RPMI7951 (cell line): ENCODE data around the gene CDCA3. TPM values are rescaled to one million over a fixed set of nuclear protein-coding genes. Genes with fewer than 3 reads are reported as not detected.

ENCODE experiments used
- DNase-seq: peaks from one replicate; pipeline ENCODE4 v3.0.0-alpha.2; 2012; ENCODE audit warnings: low read depth
- total RNA-seq: library from RNA; depleted of rRNA; stranded (reverse); fragments of >200 nt; shearing (Covaris generic); gene quantifications from 2 replicates; pipeline ENCODE4 v1.2.3, GENCODE V29; 2014

CDCA3 gene
- total RNA-seq, 1 experiment from 2014 or later, result 198 TPM

DNA sequence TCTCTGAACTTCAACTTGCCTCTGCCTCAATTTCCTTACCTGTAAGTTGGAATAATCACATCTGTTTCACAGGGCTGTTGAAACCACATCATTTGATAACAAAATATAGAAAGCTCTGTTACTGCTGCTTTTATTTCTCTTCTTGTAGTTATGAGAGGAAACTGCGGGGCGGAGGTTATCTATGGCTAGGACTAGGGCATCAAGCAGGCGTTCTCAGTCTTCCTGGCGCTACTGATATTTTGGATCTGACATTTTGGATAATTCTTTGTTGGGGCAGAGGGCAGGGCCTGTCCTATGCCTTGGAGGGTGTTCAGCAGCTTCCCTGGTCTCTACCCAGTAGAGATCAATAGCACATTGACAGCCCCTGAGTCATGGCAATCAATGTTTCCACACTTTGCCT is 19.0 kb downstream of the CDCA3 start:
- DNase-seq, result no peak

DNA sequence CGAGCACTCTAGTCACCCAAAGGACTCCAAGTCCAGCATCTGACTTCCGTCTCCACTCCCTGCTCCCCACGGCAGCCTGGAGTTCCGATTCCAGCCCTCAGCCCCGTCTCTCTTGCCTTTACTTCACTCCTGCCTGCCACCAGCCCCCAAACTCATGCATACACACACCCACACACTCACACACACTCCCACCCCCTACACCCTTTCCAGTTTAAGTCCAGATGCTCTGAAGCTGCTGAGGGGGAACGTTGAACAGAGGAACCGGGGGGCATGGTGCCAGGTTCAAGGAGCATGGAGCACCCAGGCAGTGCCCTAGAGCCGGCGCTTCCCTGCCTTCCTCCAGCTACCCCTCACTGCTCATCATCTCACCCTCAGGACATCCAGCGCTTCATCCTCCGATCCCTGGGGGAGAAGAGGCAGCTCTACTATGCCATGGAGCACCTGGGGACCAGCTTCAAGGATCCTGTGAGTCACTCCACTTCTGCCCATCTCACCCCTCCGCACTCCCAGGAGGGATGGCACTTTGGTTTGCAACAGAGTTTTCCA is 19.6 kb downstream of the CDCA3 start:
- DNase-seq, result no peak

DNA sequence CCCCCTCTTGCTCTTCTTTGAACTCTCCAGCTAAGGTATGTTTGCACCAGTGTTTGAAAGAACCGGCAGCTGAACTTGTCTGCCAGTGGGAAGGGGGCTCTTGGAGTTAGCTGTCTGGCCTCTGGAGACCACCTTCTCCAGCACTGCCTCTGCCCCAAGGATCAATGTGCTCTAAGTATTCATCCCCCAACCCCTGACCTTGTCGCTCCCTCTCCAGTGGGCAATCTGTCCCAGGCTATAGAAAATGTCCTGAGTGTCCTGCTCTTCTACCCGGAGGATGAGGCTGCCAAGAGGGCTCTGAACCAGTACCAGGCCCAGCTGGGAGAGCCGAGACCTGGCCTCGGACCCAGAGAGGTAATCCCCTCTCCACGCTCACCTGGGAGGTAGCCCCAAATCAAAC is 20.1 kb downstream of the CDCA3 start:
- DNase-seq, result no peak

DNA sequence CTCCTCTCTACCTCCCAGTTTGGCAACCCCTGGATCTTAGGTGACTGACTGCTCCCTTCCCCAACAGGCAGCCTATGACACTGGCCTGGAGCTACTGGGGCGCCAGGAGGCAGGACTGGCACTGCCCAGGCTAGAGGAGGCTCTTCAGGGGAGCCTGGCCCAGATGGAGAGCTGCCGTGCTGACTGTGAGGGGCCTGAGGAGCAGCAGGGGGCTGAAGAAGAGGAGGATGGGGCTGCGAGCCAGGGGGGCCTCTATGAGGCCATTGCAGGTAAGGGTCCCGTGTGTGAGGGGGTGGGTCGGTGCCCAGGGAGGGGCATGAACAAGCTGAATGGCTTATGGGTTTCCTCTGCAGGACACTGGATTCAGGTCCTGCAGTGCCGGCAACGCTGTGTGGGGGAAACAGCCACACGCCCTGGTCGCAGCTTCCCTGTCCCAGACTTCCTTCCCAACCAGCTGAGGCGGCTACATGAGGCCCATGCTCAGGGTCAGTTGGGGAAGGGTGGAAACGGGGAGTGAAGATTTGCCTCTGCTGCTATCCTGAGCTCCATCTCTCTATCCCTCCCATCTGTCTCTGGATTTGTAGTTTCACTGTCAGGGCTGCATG is 20.7 kb downstream of the CDCA3 start:
- no peak for DNase-seq

DNA sequence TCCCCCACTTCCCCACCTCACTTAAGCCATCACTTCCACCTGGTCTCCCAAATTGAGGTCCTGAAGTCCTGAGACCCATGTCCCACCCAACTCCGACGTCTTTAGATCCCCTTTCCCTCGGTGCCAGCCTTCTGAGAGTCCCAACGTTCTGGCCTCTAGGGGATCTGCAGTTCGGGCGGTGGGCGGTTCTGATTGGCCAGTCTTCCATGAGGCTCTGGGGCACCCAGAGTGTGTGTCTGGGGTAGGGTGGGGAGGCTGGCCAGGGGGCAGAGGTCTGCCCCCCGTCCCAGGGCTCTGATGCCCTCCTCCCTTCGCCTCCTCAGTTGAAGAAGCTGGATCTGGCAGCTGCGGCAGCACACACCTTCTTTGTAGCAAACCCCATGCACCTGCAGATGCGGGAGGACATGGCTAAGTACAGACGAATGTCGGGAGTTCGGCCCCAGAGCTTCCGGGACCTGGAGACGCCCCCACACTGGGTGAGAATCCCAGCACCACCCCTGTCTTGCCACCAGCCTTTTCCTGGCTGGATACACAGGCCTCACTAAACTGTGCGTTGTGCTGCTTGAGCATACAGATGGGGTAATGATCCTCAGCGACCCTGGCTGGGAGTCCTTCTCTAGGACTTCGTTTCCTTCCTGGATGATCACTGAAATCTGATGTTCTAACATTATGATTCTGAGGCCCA is 21.4 kb downstream of the CDCA3 start:
- peak; percentile 36 for DNase-seq

DNA sequence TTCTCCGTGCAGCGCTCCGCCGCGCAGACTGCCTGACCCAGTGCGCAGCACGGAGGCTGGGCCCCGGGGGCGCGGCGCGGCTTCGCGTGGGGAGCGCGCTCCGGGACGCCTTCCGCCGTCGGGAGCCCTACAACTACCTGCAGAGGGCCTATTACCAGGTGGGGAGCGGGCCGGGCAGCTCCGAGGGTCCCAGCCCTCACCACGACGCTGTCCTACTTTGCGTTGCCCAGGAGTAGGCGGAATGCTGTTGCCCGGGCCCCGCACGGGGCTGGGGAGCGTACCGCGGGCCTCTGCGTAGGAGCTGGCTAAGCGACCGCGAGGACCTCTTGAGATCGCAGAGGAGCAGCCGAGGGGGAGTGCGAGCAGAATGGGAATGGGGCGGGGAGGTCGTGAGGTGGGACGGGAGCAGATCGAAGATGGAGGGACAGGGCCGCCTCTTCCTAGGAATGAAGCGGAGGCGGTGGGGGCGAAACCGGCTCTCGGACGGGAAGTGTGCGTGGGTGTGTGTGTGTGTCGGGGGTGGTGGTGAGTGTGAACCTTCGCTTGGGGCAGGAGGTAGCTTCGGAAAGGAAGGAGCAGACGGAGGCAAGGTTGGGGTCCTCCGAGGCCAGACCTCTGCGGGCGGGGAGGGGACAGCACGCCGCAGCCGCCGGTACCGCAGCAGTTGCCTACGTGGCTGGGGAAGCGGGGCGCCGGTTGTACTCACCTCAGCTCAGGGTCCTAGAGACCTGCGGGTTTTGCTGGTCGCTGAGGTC is 22.1 kb downstream of the CDCA3 start:
- peak; percentile 34 for DNase-seq

DNA sequence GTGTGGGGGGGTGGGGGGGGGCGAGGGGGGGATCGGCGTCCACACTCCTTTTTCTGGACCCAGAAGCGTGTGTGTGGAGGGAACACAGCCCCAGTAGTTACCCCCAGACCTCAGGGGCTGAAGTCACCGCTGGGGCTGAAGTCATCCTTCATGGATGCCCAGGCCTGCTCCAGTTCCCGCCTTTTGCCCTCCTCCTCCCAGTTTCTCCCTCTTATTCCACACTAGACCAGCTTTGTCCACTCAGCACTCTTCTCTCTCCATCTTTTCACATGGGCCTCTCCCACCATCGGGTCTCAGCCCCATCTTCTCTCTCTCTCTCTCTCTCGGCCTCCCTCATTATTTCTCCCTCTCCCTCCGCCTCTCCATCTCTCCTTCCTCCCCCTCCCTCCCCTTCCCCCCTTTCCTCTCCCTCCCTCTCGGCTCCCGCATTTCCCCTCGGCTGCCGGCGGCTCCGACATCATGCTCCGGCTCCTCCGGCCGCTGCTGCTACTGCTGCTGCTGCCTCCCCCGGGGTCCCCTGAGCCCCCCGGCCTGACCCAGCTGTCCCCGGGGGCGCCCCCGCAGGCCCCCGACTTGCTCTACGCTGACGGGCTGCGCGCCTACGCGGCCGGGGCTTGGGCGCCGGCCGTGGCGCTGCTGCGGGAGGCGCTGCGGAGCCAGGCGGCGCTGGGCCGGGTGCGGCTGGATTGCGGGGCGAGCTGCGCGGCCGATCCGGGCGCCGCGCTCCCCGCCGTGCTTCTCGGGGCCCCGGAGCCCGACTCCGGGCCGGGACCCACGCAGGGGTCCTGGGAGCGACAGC is 22.9 kb downstream of the CDCA3 start, which contains the start of gene P3H3:
Gene P3H3, plus strand, starts transcription at position 426 of the 799 bp plus-strand sequence. Its CDS starts 34 bp downstream, at position 460.
- DNase-seq, result peak; percentile 48

DNA sequence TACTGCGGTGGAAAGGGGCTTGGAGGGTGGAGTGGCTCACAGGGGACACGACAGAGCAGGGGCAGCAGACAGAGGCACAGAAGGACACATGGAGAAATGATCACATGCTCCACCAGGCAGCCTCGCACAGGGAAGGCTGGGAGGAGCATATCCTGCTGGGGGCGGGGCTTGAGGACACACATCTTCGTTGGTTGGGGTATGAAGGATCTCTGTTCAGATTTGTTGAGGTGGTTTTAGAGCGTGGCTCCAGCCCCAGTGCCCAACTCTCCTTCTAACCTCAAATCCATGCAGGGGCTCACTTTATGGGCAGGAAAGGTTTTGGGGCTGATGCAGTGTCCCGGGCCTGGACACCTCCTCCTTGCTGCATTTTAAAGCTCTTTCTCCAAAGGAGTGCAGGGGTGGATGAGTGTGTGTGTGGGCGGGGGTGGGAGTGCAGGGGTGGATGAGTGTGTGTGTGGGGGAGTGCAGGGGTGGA is 23.6 kb downstream of the CDCA3 start:
- peak; percentile 80 for DNase-seq

DNA sequence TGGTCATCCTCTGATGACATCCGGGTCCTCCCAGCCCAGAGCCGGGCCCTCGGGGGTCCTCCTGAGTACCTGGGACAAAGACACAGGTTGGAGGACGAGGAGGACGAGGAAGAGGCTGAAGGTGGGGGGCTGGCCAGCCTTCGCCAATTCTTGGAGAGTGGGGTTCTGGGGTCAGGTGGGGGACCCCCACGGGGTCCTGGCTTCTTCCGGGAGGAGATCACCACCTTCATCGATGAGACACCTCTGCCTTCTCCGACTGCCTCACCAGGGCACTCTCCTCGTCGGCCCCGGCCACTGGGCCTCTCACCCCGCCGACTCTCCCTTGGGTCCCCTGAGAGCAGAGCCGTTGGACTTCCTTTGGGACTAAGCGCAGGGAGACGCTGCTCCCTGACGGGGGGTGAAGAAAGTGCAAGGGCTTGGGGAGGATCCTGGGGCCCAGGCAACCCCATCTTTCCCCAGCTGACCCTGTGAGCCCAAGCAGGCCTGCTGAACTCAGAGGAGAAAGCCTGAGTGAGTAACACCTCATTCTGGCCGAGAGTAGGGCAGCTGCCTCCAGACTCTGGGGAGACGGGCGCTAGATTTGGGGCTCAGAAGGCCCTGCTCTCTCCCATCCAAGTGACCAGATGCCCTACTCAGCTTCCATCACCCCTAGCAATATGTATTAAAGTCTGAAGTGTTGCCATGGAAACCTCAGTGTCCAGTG is 24.2 kb downstream of the CDCA3 start:
- DNase-seq, result no peak

DNA sequence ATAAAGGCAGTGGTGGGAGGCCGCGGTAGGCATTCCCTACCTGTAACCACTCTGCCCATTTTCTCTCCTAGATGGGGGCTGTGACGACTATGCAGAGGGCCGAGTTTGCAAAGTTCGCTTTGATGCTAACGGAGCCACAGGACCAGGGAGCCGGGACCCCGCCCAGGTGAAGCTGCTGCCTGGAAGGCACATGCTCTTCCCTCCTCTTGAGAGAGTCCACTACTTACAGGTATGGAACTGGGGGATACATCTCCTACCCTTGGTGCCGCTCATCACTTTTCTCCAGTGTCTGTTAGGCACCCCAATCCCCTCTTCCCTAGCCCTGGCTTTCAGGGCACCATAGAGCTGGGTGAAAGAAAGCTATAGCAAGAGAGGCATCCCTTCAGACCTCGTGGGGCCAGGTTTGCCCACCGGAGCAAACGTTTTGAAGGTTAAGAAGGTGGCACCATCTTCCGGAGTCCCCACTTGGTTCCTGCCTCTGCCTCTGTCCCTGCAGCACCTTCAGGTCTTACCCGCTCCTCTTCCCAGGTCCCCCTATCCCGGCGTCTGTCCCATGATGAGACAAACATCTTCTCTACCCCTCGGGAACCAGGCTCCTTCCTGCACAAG is 24.9 kb downstream of the CDCA3 start:
- DNase-seq, result no peak

DNA sequence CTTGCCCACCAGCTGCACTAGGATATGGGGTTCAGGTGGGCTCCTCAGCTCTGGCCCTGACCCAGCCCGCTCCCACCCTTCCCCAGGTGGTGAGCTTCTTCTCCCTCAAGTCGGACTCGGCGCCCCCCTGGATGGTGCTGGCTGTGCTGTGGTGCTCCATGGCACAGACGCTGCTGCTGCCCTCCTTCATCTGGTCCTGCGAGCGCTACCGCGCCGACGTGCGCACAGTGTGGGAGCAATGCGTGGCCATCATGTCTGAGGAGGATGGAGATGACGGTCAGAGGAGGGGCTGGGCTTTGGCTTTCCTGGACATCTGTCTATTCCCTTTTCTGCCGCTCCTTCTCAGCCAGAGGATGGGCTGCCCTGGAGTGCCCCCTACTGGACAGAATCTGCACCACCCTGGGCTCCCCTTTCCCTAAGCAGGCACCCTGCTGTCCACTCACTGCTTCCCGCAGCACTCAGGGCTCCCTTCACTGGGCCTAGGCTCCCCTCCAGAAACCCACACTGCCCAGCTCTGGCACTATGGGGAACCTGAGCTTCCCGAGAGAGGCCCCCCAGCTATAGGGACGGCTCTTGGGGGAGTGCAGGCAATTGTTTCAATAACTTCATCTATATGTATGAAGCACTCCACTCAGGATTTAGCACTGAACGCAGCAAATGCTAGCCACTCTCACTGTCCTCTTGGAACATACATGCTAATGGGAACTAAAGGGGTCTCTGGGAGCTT is 25.5 kb downstream of the CDCA3 start:
- peak; percentile 77 for DNase-seq

DNA sequence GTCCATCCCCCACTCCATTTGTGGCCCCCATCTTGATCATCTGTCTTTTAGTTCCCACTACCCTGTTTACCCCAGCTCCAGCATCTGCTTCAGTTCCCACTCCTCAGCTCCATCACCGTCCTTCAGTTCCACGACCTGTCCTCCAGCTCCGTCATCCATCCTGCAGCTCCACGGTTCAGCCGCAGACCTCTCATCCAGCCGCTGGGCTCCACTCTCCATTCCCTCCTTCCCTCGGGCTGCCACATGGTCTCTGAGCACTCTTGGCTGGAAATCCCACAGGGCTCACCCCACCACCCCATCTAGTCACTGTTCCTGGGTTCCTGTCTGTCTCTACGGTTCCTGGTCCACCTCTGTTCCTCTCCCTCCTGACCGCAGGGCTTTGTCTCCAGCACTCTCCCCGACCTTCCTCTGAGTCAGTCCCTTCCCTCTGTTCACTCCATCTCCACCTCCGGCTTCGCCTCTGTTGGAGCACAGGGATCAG is 26.1 kb downstream of the CDCA3 start:
- DNase-seq, result peak; percentile 46

DNA sequence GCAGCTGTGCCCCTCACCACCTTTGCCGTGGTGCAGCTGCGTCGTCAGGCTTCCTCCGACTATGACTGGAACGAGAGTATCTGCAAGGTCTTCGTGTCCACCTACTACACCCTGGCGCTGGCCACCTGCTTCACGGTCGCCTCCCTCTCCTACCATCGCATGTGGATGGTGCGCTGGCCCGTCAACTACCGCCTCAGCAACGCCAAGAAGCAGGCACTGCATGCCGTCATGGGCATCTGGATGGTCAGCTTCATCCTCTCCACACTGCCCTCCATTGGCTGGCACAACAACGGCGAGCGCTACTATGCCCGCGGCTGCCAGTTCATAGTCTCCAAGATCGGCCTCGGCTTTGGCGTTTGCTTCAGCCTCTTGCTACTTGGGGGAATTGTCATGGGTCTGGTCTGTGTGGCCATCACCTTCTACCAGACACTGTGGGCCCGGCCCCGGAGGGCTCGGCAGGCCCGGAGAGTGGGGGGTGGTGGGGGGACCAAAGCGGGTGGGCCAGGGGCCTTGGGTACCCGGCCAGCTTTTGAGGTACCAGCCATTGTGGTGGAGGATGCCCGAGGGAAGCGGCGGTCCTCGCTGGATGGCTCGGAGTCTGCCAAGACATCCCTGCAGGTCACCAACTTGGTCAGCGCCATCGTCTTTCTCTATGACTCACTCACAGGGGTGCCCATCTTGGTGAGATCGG is 26.9 kb downstream of the CDCA3 start:
- DNase-seq, result no peak

DNA sequence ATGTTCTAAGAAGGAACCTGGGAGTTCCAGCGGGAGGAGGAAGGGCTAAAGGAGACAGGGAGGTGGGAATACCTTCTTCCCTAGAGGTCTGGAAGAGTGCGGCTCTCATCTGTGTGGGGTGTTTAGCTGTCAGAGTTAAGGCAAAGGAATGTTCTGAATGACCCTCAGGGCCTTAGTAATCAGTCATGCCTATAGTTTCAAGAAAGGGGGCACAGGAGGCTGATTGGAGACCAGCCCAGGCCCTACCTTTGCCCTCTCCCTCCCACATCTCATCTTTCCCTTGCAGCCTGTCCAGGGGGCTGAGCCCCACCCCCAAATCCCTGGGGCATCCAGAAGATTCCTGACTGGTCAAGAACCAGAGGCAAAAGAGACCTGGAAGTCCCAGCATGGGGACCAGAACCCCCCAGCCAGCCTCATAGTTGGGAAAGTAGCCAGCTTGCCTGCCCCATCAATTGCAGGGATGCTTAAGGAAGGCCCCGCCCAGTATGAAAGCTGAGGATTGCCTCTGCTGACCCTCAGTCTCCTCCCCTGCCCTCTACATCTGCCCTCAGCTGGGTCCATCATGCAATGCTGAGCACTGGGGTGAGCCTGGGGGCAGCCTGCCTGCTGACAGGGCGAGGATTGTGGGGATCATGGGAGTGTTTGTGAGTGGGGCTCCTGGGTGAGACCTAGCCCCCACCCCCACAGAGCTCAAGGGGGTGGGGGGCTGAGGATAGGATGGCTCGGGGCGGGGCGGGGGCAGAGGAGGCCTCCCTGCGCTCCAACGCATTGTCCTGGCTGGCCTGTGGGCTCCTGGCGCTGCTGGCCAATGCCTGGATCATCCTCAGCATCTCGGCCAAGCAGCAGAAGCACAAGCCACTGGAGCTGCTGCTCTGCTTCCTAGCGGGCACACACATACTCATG is 27.7 kb downstream of the CDCA3 start:
- no peak for DNase-seq

DNA sequence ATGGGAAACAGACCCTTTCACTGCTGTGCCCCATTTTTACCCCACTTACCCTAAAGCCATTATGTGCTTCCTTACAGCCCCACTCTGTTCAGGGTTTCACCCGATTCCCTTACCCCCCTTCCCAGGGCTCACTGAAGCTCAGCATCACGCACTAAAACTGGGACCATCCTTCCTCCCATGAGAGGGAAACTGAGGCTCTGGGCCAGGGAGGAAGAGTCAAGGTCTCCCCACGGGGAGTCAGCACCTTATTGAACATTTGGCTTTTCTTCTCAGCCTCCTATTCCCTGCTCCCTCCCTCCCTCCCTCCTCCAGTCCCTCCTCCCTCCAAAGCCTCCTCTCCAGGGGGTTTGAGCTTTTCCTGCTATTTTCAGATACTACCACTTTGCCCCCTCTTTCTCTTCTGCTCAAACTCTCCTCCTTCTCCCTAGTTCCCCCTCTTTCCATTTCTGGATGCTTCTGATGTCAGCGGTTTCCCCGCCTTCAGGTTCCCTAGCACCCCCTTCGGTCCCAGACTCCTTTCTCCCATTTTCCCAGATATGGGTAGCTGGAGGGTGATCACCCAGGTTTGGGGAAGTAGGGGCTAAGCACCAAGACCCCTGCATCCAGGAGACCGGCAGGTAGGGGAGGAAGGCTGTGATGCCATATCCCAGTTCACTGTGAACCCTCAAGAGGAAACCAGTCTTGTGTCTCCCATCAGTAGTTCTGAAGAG is 28.5 kb downstream of the CDCA3 start:
- no peak for DNase-seq

DNA sequence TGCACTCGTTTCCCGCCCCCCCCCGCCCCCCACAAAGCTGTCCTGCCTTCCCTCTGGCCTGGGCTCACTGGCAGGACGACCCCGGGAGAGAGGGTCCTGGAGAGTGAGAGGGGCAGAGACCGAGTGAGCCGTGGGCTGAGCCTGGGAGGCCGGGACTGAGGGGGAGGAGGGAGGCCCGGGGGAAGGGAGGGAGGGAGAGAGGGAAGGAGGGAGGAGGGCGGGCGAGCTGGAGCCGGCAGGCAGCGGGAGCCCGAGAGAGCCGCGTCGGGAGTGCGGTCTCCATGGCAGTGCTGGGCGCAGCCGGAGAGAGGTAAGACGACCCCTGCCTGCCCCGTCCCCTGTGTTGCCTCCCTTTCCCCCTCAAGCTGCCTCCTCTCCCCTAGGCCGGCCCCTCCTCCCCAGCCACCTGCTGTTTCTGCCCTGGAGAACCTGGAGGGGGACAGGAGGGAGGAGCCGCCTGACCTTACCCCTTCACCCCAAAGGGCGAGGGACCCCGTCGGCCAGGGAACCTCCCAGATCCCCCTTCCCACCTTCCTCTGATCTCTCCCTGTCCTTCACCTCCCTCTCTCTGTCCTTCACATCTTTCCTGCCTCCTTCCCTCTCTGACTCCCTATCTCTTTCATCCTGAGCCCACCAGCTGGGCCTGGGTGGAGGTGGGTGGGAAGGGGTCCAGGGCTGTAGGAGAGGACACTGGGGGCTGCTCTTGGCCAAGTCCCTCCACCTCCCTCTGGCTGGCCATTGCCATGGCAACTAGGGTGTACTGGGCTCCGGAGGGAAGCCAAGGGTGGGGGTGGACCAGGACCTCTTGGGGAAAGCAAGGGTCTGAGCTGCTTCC is 29.3 kb downstream of the CDCA3 start, which contains the start of gene GPR162:
Gene GPR162, plus strand, starts transcription at position 231 of the 835 bp plus-strand sequence. CDS start 2,078 bp downstream, outside the sequence.
- DNase-seq, result peak; percentile 43
